ENCODE results near the gene SH2D1A. TPM values are rescaled to one million over a fixed set of nuclear protein-coding genes. Genes with fewer than 3 reads are reported as not detected.

SH2D1A gene
- total RNA-seq, 1 experiment from 2014 or later, result not detected

DNA sequence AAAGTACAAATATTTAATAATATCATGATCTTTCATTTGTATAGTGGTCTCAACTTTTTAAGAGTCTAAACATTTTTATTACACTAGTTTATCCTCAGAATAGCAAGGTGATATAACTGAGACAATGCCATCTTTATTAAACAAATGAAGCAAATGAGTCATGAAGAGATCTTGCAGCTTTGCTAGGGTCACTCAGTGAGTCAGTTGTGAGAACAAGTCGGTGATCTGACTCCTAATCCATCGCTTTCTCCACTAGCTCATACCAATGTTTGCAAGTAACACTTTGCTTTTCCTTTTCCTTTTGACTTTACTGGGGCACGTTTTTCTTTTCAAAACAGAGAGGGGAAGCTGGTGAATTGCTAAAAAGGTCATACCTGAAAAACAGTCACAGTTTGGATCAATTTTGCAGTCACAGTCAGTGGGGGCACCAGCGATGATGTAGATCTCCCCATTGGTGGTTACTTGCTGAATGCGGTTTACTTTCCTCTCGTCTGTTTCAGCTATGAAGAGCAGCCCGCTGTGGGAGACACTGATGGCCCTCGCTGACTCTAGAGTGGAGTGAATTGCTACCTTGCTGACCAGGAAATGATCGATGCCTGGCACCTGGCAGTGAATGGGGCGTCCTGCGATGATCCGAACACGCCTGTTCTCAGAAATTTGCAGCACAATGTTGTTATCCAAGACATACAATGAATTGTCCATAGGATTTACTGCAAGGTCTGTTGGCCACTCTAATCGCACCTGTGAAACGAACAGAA is 75.7 kb downstream of the SH2D1A start:
- no peak for DNase-seq
- Histone ChIP-seq H3K27me3 (ENCODE audit: control insufficient read depth, insufficient read depth, low read length) (no peaks in the 10 kb centered on the region), H3K36me3 (replicated peaks; ENCODE audit: control insufficient read depth, insufficient read depth, low read length) (no peaks in the 10 kb centered on the region), H3K4me3 (ENCODE audit: insufficient read depth, low read depth, low read length) (no peak overlapping the region)

Other genes starting within 250 kb of the SH2D1A start
- 0.04 TPM in 1 of 2 replicates, not detected in the other for gene TEX13D, start 13.9 kb upstream of the SH2D1A start, total RNA-seq (2014; rRNA removed; shearing (Covaris generic))